ENCODE results near the gene PTOV1.

PTOV1 gene

DNA sequence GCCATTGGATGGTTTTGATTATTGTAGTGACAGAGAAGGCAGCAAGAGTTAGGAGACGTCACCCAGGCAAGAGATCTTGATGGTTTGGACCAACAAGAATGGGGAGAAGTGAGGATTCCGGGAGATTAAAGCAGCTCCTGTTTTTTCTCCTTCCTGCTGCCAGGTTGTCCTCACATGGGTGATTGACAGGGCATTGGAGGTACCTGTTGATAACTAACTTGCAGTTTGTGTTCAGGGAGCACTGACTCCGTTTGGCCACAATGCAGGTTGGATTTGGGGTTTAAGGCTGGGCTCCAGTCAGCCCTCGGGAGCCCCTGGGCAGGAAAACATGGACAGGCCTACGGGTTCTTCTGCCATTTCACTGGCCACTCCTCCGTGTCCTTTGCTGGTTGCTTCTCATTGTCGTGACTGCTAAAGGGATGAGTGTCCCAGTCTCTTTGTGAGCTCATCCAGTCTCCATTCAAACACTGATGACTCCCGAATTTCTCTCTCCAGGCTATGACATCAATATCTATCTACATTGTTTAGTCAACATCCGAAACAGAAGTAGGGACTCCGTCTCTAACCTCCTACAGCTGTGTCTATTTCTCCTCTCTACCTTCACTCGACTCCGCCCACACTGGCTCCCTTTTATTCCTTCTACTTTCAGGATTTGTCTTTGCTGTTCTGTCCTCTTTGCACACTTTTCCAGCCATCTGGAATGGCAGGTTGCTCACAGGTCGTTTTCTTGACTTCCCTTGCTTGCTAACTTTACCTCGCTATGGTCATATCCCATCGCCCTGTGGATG is 1.3 kb upstream of the PTOV1 start:
- H2AFZ ChIP-seq (ENCODE audit: insufficient read depth, low read length, poor library complexity), result no peak overlapping the region
- no peak overlapping the region for H2AK5ac ChIP-seq (ENCODE audit: low read length)
- H3K4ac ChIP-seq (ENCODE audit: low read depth, low read length), result peak overlapping the region; percentile 1
- H3K4me3 ChIP-seq (ENCODE audit: low read depth, low read length), result peak overlapping the region; percentile 42
- H2BK5ac ChIP-seq (ENCODE audit: low read depth, low read length, poor library complexity), result no peak overlapping the region
- no peak overlapping the region for H3K14ac ChIP-seq (ENCODE audit: low read length)
- H3K9me3 ChIP-seq (ENCODE audit: insufficient read depth, low read depth, low read length), result no peaks in the 10 kb centered on the region
- H2BK120ac ChIP-seq (ENCODE audit: insufficient read depth, low read length, poor library complexity), result no peak overlapping the region
- H3K4me1 ChIP-seq (ENCODE audit: control insufficient read depth in 1 of 2, insufficient read depth in 2 of 2, low read length in 2 of 2), result peaks cover 7 to 17% of the 10 kb centered on the region in 2 experiments
- no peak overlapping the region for H3K27ac ChIP-seq (ENCODE audit: low read depth, low read length)
- H4K91ac ChIP-seq (ENCODE audit: low read depth, low read length), result no peak overlapping the region
- no peak for DNase-seq
- H3K9ac ChIP-seq (ENCODE audit: low read length), result no peak overlapping the region
- H3K18ac ChIP-seq (ENCODE audit: low read length), result no peak overlapping the region
- no CpG with 5 or more reads among the region's 15 CpGs for WGBS (ENCODE audit: extremely low coverage, insufficient coverage, insufficient read length)
- H2BK12ac ChIP-seq (ENCODE audit: low read length), result no peak overlapping the region
- no peak overlapping the region for H4K12ac ChIP-seq (ENCODE audit: low read depth, low read length)
- H3K27me3 ChIP-seq (ENCODE audit: insufficient read depth, low read length), result no peaks in the 10 kb centered on the region
- peaks cover 7% of the 10 kb centered on the region for H3K79me1 ChIP-seq (ENCODE audit: low read length)
- H4K8ac ChIP-seq (ENCODE audit: low read depth, low read length), result peak overlapping the region; percentile 13
- H3K36me3 ChIP-seq (ENCODE audit: control insufficient read depth in 1 of 2, insufficient read depth in 2 of 2, low read length in 2 of 2), result peaks cover 12 to 15% of the 10 kb centered on the region in 2 experiments
- peak overlapping the region; percentile 87 for H3K4me2 ChIP-seq (ENCODE audit: low read length)
- no peak overlapping the region for H3K23ac ChIP-seq (ENCODE audit: low read length)
- H3K79me2 ChIP-seq (ENCODE audit: control insufficient read depth, insufficient read depth, low read length, poor library complexity), result peaks cover 14% of the 10 kb centered on the region

DNA sequence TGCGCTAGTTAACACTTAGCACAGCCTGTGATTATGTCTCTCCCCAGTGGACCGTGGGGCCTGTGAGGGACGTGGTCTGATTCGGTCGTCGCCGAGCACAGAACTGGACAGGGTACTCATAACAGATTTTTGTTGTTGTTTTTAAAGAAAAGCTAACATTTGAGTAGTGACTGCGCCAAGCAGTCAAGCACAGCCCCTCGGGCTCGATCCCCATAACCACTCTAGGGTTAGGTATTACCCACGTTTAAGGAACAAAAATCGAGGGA is 805 bp upstream of the PTOV1 start:
- Histone ChIP-seq H4K8ac (ENCODE audit: low read depth, low read length) (peak overlapping the region; percentile 13), H3K9me3 (ENCODE audit: insufficient read depth, low read depth, low read length) (no peaks in the 10 kb centered on the region), H3K4me3 (ENCODE audit: low read depth, low read length) (peak overlapping the region; percentile 42), H2AFZ (ENCODE audit: insufficient read depth, low read length, poor library complexity) (no peak overlapping the region), H3K18ac (ENCODE audit: low read length) (no peak overlapping the region), H3K14ac (ENCODE audit: low read length) (no peak overlapping the region), H2BK12ac (ENCODE audit: low read length) (no peak overlapping the region), H3K23ac (ENCODE audit: low read length) (no peak overlapping the region), H3K79me2 (ENCODE audit: control insufficient read depth, insufficient read depth, low read length, poor library complexity) (peaks cover 14% of the 10 kb centered on the region), H3K4me1 (ENCODE audit: control insufficient read depth in 1 of 2, insufficient read depth in 2 of 2, low read length in 2 of 2) (peaks cover 7 to 17% of the 10 kb centered on the region in 2 experiments), H3K36me3 (ENCODE audit: control insufficient read depth in 1 of 2, insufficient read depth in 2 of 2, low read length in 2 of 2) (peaks cover 16 to 21% of the 10 kb centered on the region in 2 experiments), H2AK5ac (ENCODE audit: low read length) (no peak overlapping the region), H3K79me1 (ENCODE audit: low read length) (peaks cover 7% of the 10 kb centered on the region), H3K4me2 (ENCODE audit: low read length) (peak overlapping the region; percentile 87), H2BK5ac (ENCODE audit: low read depth, low read length, poor library complexity) (no peak overlapping the region), H3K4ac (ENCODE audit: low read depth, low read length) (peak overlapping the region; percentile 1), H3K9ac (ENCODE audit: low read length) (no peak overlapping the region), H2BK120ac (ENCODE audit: insufficient read depth, low read length, poor library complexity) (no peak overlapping the region), H4K12ac (ENCODE audit: low read depth, low read length) (no peak overlapping the region), H4K91ac (ENCODE audit: low read depth, low read length) (no peak overlapping the region), H3K27me3 (ENCODE audit: insufficient read depth, low read length) (no peaks in the 10 kb centered on the region), H3K27ac (ENCODE audit: low read depth, low read length) (no peak overlapping the region)
- no peak for DNase-seq
- WGBS (ENCODE audit: extremely low coverage, insufficient coverage, insufficient read length), result no CpG with 5 or more reads among the region's 12 CpGs

DNA sequence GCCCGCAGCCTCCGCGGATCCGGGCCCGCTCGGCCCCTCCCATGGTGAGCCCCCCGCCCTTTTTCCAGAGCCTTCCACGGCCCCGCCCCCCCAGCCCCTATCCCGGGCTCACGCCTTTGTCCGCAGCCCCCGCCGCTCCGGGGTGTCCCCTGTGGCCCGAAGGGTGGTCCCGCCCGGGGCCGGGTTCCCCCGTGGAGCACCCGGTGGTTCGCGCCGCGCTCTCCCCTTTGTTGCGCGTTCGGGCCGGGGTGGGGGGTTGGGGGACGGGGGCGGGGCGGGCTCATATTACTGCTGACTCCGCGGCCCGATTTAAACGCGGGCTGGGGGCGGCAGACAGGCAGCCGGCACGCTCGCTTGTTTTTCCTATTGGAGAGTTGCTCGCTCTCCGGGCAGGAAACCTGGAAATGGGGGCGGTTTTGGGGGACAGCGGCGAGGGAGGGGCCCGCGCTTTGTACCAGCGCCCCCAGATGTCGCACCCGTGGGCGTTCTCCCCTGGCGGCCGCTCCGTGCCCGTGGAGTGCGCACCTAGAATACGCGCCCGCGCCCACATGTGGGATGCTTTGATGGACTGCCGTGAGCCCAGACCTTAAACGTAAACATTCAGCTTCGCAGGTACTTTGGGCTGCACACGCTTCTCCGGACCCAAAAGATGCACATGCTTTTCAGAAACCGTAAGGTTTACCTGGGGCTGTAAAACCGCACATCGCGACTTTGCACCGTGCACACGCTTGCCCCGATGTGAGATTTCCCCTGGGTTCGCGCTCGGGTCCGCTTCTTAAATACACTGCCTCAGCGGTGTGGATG is 699 bp downstream of the PTOV1 start:
- Histone ChIP-seq H2BK120ac (ENCODE audit: insufficient read depth, low read length, poor library complexity) (peak overlapping the region; percentile 72), H3K79me2 (ENCODE audit: control insufficient read depth, insufficient read depth, low read length, poor library complexity) (peaks cover 14% of the 10 kb centered on the region), H2AFZ (ENCODE audit: insufficient read depth, low read length, poor library complexity) (peak overlapping the region; percentile 68), H3K36me3 (ENCODE audit: control insufficient read depth in 1 of 2, insufficient read depth in 2 of 2, low read length in 2 of 2) (peaks cover 31 to 36% of the 10 kb centered on the region in 2 experiments), H3K4me2 (ENCODE audit: low read length) (peak overlapping the region; percentile 97), H3K18ac (ENCODE audit: low read length) (peak overlapping the region; percentile 98), H3K27me3 (ENCODE audit: insufficient read depth, low read length) (no peaks in the 10 kb centered on the region), H3K9ac (ENCODE audit: low read length) (peak overlapping the region; percentile 87), H3K14ac (ENCODE audit: low read length) (peak overlapping the region; percentile 94), H3K27ac (ENCODE audit: low read depth, low read length) (peak overlapping the region; percentile 99), H2BK12ac (ENCODE audit: low read length) (no peak overlapping the region), H4K12ac (ENCODE audit: low read depth, low read length) (no peak overlapping the region), H2BK5ac (ENCODE audit: low read depth, low read length, poor library complexity) (peak overlapping the region; percentile 88), H2AK5ac (ENCODE audit: low read length) (peak overlapping the region; percentile 41), H3K4me1 (ENCODE audit: control insufficient read depth in 1 of 2, insufficient read depth in 2 of 2, low read length in 2 of 2) (peaks cover 7 to 17% of the 10 kb centered on the region in 2 experiments), H3K23ac (ENCODE audit: low read length) (no peak overlapping the region), H3K4ac (ENCODE audit: low read depth, low read length) (peak overlapping the region; percentile 87), H4K8ac (ENCODE audit: low read depth, low read length) (peak overlapping the region; percentile 95), H3K79me1 (ENCODE audit: low read length) (peaks cover 7% of the 10 kb centered on the region), H3K9me3 (ENCODE audit: insufficient read depth, low read depth, low read length) (no peaks in the 10 kb centered on the region), H3K4me3 (ENCODE audit: low read depth, low read length) (peak overlapping the region; percentile 88), H4K91ac (ENCODE audit: low read depth, low read length) (peak overlapping the region; percentile 98)
- DNase-seq, result peak; percentile 52 to 67
- no CpG with 5 or more reads among the region's 78 CpGs for WGBS (ENCODE audit: extremely low coverage, insufficient coverage, insufficient read length)

DNA sequence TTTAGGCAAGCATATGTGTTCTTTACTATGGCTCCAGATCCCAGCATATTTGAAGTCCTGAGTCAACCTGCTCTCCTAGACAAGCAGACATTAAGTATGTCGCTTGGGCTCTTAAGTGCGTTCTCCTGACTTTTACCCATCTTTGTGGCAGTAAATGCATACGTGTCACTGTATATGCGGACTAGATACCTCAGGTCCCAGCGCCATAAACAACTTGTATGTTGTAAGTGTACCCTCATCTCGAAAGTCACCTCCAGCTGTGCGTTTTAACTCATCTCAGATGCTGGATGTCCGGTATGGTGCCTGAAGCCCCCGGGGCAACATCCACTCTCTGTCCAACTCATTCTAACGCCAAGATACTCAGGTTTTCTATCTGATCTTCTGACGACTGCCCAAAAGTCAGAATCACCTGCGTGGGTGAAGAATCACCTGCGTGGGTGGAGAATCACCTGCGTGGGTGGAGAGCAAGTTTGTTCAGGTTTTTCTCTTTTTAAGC is 1.7 kb downstream of the PTOV1 start:
- Histone ChIP-seq H3K4me3 (ENCODE audit: low read depth, low read length) (no peak overlapping the region), H3K4ac (ENCODE audit: low read depth, low read length) (peak overlapping the region; percentile 35), H2AK5ac (ENCODE audit: low read length) (no peak overlapping the region), H3K27me3 (ENCODE audit: insufficient read depth, low read length) (no peaks in the 10 kb centered on the region), H3K23ac (ENCODE audit: low read length) (no peak overlapping the region), H3K9me3 (ENCODE audit: insufficient read depth, low read depth, low read length) (no peaks in the 10 kb centered on the region), H3K79me1 (ENCODE audit: low read length) (peaks cover 7% of the 10 kb centered on the region), H3K14ac (ENCODE audit: low read length) (no peak overlapping the region), H3K36me3 (ENCODE audit: control insufficient read depth in 1 of 2, insufficient read depth in 2 of 2, low read length in 2 of 2) (peaks cover 41 to 46% of the 10 kb centered on the region in 2 experiments), H2BK120ac (ENCODE audit: insufficient read depth, low read length, poor library complexity) (no peak overlapping the region), H3K4me1 (ENCODE audit: control insufficient read depth in 1 of 2, insufficient read depth in 2 of 2, low read length in 2 of 2) (peaks cover 7 to 17% of the 10 kb centered on the region in 2 experiments), H3K79me2 (ENCODE audit: control insufficient read depth, insufficient read depth, low read length, poor library complexity) (peaks cover 14% of the 10 kb centered on the region), H3K9ac (ENCODE audit: low read length) (no peak overlapping the region), H2BK12ac (ENCODE audit: low read length) (no peak overlapping the region), H4K12ac (ENCODE audit: low read depth, low read length) (no peak overlapping the region), H4K91ac (ENCODE audit: low read depth, low read length) (no peak overlapping the region), H4K8ac (ENCODE audit: low read depth, low read length) (no peak overlapping the region), H3K27ac (ENCODE audit: low read depth, low read length) (no peak overlapping the region), H2BK5ac (ENCODE audit: low read depth, low read length, poor library complexity) (no peak overlapping the region), H3K4me2 (ENCODE audit: low read length) (peak overlapping the region; percentile 97), H2AFZ (ENCODE audit: insufficient read depth, low read length, poor library complexity) (no peak overlapping the region), H3K18ac (ENCODE audit: low read length) (no peak overlapping the region)
- DNase-seq, result peak; percentile 78 to 82
- no CpG with 5 or more reads among the region's 14 CpGs for WGBS (ENCODE audit: extremely low coverage, insufficient coverage, insufficient read length)
